AG09319 (cell line): ENCODE results near the gene TTK.

Source experiments
- DNase-seq: peaks from one replicate; pipeline ENCODE4 v3.0.0-alpha.2; 2010; ENCODE audit warnings: low read depth; ENCODE audit errors: extremely low read depth
- TF ChIP-seq, protein P1 (sequence below): IDR thresholded peaks from 2 replicates; pipeline ENCODE4 v1.5.1; 2011; ENCODE audit warnings: low read depth, mild to moderate bottlenecking, inconsistent platforms, low read length, moderate library complexity

Gene TTK

DNA sequence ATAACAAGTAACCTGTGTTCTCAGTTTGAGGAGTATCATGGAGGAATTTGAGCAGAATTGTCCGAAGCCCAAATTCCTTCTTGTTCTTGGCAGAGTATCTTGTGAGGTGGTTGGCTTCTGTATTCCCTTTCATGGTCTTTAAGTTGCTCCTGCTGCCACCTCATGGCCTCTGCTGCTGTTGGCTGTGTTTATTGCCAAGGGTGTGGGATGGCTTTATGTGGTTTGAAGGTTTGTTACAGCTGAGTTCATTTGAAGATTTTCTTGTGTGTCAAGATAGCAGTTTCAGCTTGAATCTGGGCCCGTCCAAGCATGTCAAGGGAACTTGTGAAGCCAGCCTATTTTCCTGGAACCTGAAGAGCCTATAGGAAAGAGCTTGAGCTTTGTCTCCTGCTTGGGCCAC, 20.2 kb upstream of the TTK start:
- DNase-seq, result no peak

DNA sequence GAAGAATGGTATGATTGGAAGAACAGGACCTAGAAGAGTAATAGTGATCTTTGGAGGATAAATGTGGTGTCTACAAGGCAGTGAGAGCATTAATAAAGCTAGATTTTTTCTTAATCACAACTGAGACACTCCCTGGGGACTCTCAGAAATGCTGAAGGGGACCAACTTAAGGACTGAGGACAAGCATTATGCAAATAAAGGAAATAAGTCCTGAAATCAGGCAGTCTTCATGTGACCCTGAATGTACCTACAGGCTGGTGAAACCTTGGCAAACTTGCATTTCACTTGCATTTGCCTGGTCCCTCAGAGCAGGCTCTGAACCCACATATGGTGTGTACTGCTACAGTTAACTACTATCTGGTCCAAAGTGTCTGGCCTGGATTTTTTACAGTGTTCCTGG, 19.3 kb upstream of the TTK start:
- TF ChIP-seq, protein P1, sequence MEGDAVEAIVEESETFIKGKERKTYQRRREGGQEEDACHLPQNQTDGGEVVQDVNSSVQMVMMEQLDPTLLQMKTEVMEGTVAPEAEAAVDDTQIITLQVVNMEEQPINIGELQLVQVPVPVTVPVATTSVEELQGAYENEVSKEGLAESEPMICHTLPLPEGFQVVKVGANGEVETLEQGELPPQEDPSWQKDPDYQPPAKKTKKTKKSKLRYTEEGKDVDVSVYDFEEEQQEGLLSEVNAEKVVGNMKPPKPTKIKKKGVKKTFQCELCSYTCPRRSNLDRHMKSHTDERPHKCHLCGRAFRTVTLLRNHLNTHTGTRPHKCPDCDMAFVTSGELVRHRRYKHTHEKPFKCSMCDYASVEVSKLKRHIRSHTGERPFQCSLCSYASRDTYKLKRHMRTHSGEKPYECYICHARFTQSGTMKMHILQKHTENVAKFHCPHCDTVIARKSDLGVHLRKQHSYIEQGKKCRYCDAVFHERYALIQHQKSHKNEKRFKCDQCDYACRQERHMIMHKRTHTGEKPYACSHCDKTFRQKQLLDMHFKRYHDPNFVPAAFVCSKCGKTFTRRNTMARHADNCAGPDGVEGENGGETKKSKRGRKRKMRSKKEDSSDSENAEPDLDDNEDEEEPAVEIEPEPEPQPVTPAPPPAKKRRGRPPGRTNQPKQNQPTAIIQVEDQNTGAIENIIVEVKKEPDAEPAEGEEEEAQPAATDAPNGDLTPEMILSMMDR, result no peak
- DNase-seq, result no peak

More for the DNA sequence above, 20.2 kb upstream of the TTK start:
- TF ChIP-seq, protein P1, result no peak

DNA sequence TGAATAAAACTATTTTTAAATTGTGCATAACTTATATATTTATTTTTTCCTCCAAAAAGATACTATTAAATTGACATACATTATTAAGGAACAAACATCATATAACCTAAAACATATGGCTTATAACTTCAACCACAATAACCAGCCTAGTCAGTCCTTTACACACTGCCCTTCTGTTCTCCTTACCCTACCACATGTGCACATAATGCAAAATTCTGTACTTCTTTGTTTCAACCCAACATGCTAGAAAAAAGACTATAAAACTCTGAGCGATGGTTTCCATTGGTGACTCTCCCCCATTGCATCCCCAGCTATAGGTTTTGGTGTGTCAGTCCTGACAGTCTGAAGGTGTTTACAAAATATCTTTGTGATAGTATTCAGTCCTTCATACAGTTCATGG, 14.8 kb upstream of the TTK start:
- DNase-seq, result no peak
- TF ChIP-seq, protein P1, result no peak

DNA sequence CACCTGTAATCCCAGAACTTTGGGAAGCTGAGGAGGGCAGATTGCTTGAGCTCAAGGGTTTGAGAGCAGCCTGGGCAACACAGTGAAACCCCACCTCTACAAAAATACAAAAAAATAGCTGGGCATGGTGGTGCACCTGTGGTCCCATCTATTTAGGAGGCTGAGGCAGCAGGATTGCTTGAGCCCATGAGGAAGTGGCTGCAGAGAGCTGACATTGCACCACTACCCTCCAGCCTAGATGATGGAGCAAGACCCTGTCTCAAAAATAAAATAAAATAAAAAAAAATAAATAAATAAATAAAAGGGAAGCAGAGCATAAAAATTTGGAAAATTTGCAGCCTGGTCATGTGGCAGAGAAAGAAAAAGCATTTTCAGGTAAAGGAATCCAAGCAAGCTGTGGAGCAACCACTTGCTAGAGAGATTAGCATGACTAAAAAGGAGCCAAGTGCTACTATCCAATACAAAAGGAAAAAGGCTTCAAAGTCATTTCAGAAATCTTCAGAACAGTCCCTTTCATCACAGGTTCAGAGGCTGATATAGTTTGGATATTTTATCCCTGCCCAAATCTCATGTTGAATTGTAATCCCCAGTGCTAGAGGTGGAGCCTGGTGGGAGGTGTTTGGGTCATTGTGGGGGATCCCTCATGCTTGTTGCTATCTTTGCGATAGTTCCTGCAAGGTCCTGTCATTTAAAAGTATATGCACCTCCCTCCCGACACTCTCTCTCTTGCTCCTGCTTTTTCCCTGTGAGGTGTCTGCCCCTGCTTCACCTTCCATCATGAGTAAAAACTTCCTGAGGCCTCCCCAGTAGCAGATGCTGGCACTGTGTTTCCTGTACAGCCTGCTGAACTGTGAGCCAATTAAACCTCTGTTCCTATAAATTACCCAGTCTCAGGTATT, 11.2 kb upstream of the TTK start:
- DNase-seq, result no peak
- TF ChIP-seq, protein P1, result no peak

DNA sequence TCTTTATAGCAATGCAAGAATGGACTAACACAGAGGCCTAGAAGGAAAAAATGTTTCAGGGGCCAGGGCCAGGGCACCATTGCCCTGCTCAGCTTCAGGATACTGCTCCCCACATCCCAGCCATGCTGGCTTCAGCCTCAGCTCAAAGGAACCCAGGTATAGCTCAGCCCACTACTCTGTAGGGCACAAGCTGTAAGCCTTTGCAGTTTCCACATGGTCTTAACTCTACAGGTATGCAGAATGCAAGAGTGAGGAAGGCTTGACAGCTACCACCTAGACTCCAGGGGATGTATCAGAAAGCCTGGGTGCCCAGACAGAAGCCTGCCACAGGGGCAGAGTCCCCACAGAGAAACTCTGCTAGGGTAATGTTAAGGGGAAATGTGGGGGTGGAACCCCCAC, 10.5 kb upstream of the TTK start:
- TF ChIP-seq, protein P1, result no peak
- no peak for DNase-seq

DNA sequence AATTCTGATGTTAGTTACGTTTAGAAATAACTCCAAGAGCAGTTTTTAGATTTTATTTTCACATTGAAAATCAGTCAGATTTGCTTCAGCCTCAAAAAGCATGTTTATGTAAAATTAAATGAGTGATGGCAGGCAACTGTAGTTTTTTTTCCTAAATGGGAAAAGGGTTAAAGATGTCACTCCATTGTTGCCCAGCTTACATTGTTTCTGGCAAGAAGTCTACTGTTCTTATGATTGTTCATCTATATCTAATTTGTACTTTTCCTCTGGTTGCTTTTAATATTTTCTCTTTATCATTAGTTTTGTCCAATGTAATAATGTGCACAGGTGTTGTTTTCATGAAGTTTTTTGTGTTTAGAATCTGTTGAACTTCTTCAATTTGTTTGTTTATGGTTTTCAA, 6.7 kb upstream of the TTK start:
- TF ChIP-seq, protein P1, result no peak
- DNase-seq, result no peak

DNA sequence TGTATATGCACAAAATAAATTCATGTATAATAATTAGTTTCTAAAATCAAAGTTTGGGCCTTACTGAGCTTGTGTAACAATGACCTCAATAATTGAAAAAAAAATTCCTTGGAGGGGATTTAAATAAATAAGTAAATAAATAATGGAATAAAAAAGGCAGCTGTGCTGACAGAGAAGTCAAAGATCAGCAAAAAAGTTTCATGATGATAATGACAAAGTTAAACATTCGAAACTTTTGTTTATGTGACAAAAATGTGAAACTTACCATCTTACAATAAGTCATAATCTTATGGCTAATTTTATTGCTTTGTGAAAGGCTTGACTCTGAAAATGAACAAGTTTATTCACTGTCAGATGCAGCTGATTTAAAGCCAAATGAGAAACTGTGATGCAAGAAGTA, 3.1 kb upstream of the TTK start:
- TF ChIP-seq, protein P1, result no peak
- DNase-seq, result no peak
